ENCODE results near the gene S1PR2.
"Not testable (repeated sequence)": the region's sequence is repeated elsewhere in the genome, so short reads cannot be mapped to it uniquely, and the experiment has no call there.

Gene S1PR2

DNA sequence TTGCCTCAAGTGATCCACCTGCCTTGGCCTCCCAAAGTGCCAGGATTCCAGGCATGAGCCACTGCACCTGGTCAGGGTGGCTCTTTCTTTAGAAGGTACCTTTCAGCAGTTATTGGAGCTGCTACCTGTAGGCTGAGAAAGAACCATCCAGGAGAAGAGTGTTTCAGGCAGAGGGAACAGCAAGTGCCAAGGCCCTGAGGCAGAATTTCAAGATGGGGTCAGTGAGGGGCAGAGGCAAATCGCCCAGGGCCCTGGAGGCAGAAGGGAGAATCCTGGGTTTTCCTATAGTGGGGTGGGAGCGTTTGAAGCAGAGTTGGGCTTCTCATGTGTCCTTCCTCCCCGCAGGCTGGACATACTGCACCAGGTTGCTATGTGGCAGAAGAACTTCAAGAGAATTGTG lies 23.1 kb upstream of the S1PR2 start:
- Histone ChIP-seq H3K4me3 (ENCODE audit: low read depth, low read length) (no peak overlapping the region), H3K27ac (ENCODE audit: low read depth, low read length) (no peak overlapping the region), H2AFZ (ENCODE audit: low read length, unreplicated experiment) (no peak overlapping the region), H3K79me2 (ENCODE audit: control insufficient read depth, insufficient read depth, low read length, unreplicated experiment) (peaks cover 9% of the 10 kb centered on the region), H3K36me3 (ENCODE audit: insufficient read depth, low read length) (no peaks in the 10 kb centered on the region), H3K4me1 (ENCODE audit: control insufficient read depth, insufficient read depth, low read length, unreplicated experiment) (no peaks in the 10 kb centered on the region), H3K27me3 (ENCODE audit: insufficient read depth, low read length) (no peaks in the 10 kb centered on the region)

- Histone ChIP-seq H3K27ac (ENCODE audit: low read depth, low read length) (no peak overlapping the region), H3K4me1 (ENCODE audit: control insufficient read depth, insufficient read depth, low read length, unreplicated experiment) (no peaks in the 10 kb centered on the region), H3K27me3 (ENCODE audit: insufficient read depth, low read length) (no peaks in the 10 kb centered on the region), H3K36me3 (ENCODE audit: insufficient read depth, low read length) (no peaks in the 10 kb centered on the region), H3K79me2 (ENCODE audit: control insufficient read depth, insufficient read depth, low read length, unreplicated experiment) (peaks cover 9% of the 10 kb centered on the region), H3K4me3 (ENCODE audit: low read depth, low read length) (peak overlapping the region; percentile 97), H2AFZ (ENCODE audit: low read length, unreplicated experiment) (peak overlapping the region; percentile 68)
Measured at GRCh38 chr19:10252707-10253106, 21.6 kb upstream of the S1PR2 start.

GRCh38 chr19:10251792-10252694 lies 20.9 kb upstream of the S1PR2 start, which contains the start of gene MRPL4:
Gene MRPL4 (plus strand): TSS chr19:10252214. CDS start chr19:10252254, 40 bp downstream.
- Histone ChIP-seq H3K27ac (ENCODE audit: low read depth, low read length) (peak within 1 kb of the TSS; percentile 48; the same call in 1 of the 2 replicates), H3K36me3 (ENCODE audit: insufficient read depth, low read length) (no peaks in the 10 kb centered on the region), H2AFZ (ENCODE audit: low read length, unreplicated experiment) (peak within 1 kb of the TSS; percentile 94), H3K4me3 (ENCODE audit: low read depth, low read length) (peak within 1 kb of the TSS; percentile 97), H3K4me1 (ENCODE audit: control insufficient read depth, insufficient read depth, low read length, unreplicated experiment) (no peaks in the 10 kb centered on the region), H3K27me3 (ENCODE audit: insufficient read depth, low read length) (no peaks in the 10 kb centered on the region), H3K79me2 (ENCODE audit: control insufficient read depth, insufficient read depth, low read length, unreplicated experiment) (peaks cover 9% of the 10 kb centered on the region)

DNA sequence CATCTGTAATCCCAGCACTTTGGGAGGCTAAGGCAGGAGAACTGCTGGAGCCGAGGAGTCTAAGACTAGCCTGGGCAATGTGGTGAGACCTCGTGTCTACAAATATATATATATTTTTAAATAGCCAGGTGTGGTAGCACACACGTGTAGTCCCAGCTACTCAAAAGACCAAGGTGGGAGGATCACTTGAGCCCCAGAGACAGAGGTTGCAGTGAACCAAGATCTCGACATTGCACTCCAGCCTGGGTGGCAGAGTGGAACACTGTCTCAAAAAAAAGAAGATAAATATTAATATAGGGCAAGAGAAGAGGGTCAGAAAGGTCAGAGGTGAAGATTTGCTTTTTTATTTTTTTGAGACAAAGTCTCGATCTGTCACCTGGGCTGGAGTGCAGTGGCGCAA lies 15.4 kb upstream of the S1PR2 start:
- no peak overlapping the region for H3K4me3 ChIP-seq (ENCODE audit: low read depth, low read length)
- H3K27ac ChIP-seq (ENCODE audit: low read depth, low read length) = no peak overlapping the region
- no peak overlapping the region for H2AFZ ChIP-seq (ENCODE audit: low read length, unreplicated experiment)
- no peaks in the 10 kb centered on the region for H3K36me3 ChIP-seq (ENCODE audit: insufficient read depth, low read length)
- no peaks in the 10 kb centered on the region for H3K27me3 ChIP-seq (ENCODE audit: insufficient read depth, low read length)
- no peaks in the 10 kb centered on the region for H3K4me1 ChIP-seq (ENCODE audit: control insufficient read depth, insufficient read depth, low read length, unreplicated experiment)
- H3K79me2 ChIP-seq (ENCODE audit: control insufficient read depth, insufficient read depth, low read length, unreplicated experiment) = no peaks in the 10 kb centered on the region

- H3K27ac ChIP-seq (ENCODE audit: low read depth, low read length) = no peak overlapping the region
- H3K79me2 ChIP-seq (ENCODE audit: control insufficient read depth, insufficient read depth, low read length, unreplicated experiment) = no peaks in the 10 kb centered on the region
- no peak overlapping the region for H2AFZ ChIP-seq (ENCODE audit: low read length, unreplicated experiment)
- no peaks in the 10 kb centered on the region for H3K27me3 ChIP-seq (ENCODE audit: insufficient read depth, low read length)
- no peak overlapping the region for H3K4me3 ChIP-seq (ENCODE audit: low read depth, low read length)
- H3K4me1 ChIP-seq (ENCODE audit: control insufficient read depth, insufficient read depth, low read length, unreplicated experiment) = no peaks in the 10 kb centered on the region
- H3K36me3 ChIP-seq (ENCODE audit: insufficient read depth, low read length) = no peaks in the 10 kb centered on the region
Measured at GRCh38 chr19:10245189-10245939, 14.2 kb upstream of the S1PR2 start.

- no peaks in the 10 kb centered on the region for H3K36me3 ChIP-seq (ENCODE audit: insufficient read depth, low read length)
- H2AFZ ChIP-seq (ENCODE audit: low read length, unreplicated experiment) = no peak overlapping the region
- H3K4me1 ChIP-seq (ENCODE audit: control insufficient read depth, insufficient read depth, low read length, unreplicated experiment) = no peaks in the 10 kb centered on the region
- no peaks in the 10 kb centered on the region for H3K79me2 ChIP-seq (ENCODE audit: control insufficient read depth, insufficient read depth, low read length, unreplicated experiment)
- no peaks in the 10 kb centered on the region for H3K27me3 ChIP-seq (ENCODE audit: insufficient read depth, low read length)
- no peak overlapping the region for H3K4me3 ChIP-seq (ENCODE audit: low read depth, low read length)
- H3K27ac ChIP-seq (ENCODE audit: low read depth, low read length) = no peak overlapping the region
Measured at GRCh38 chr19:10243606-10244005, 12.5 kb upstream of the S1PR2 start.

- not testable (repeated sequence) for H2AFZ ChIP-seq (ENCODE audit: low read length, unreplicated experiment); H3K27me3 ChIP-seq (ENCODE audit: insufficient read depth, low read length); H3K4me1 ChIP-seq (ENCODE audit: control insufficient read depth, insufficient read depth, low read length, unreplicated experiment); H3K4me3 ChIP-seq (ENCODE audit: low read depth, low read length); H3K79me2 ChIP-seq (ENCODE audit: control insufficient read depth, insufficient read depth, low read length, unreplicated experiment); H3K27ac ChIP-seq (ENCODE audit: low read depth, low read length); H3K36me3 ChIP-seq (ENCODE audit: insufficient read depth, low read length)
Measured at GRCh38 chr19:10241826-10242449, 10.8 kb upstream of the S1PR2 start.

GRCh38 chr19:10238172-10238783 lies 7.1 kb upstream of the S1PR2 start:
- Histone ChIP-seq H3K36me3 (ENCODE audit: insufficient read depth, low read length) (no peaks in the 10 kb centered on the region), H2AFZ (ENCODE audit: low read length, unreplicated experiment) (peak overlapping the region; percentile 32), H3K4me3 (ENCODE audit: low read depth, low read length) (no peak overlapping the region), H3K79me2 (ENCODE audit: control insufficient read depth, insufficient read depth, low read length, unreplicated experiment) (no peaks in the 10 kb centered on the region), H3K27me3 (ENCODE audit: insufficient read depth, low read length) (no peaks in the 10 kb centered on the region), H3K27ac (ENCODE audit: low read depth, low read length) (peak overlapping the region; percentile 71), H3K4me1 (ENCODE audit: control insufficient read depth, insufficient read depth, low read length, unreplicated experiment) (peaks cover 11% of the 10 kb centered on the region)

DNA sequence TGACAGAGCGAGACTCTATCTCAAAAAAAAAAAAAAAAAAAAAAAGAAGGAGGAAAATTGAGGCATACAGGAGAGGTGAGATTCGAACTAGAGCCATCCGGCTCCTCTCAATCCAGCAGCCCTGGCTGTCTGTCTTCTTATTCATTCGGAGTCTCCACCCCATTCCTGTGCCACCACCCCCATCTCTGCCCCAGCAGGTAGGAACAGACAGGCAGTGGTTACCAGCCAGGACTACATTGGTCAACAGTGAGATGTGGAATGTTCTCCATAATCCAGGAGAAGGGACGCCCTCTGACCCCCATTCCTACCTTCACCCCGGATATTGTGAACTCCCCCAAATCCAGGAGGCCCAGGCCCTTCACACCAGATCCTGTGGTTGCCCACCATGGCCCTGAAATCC lies 6.6 kb upstream of the S1PR2 start:
- Histone ChIP-seq H3K4me3 (ENCODE audit: low read depth, low read length) (no peak overlapping the region), H3K36me3 (ENCODE audit: insufficient read depth, low read length) (no peaks in the 10 kb centered on the region), H3K4me1 (ENCODE audit: control insufficient read depth, insufficient read depth, low read length, unreplicated experiment) (peaks cover 11% of the 10 kb centered on the region), H3K27ac (ENCODE audit: low read depth, low read length) (peak overlapping the region; percentile 71), H2AFZ (ENCODE audit: low read length, unreplicated experiment) (peak overlapping the region; percentile 32), H3K79me2 (ENCODE audit: control insufficient read depth, insufficient read depth, low read length, unreplicated experiment) (no peaks in the 10 kb centered on the region), H3K27me3 (ENCODE audit: insufficient read depth, low read length) (no peaks in the 10 kb centered on the region)

GRCh38 chr19:10235409-10235808 lies 4.3 kb upstream of the S1PR2 start:
- H3K27me3 ChIP-seq (ENCODE audit: insufficient read depth, low read length); H3K4me3 ChIP-seq (ENCODE audit: low read depth, low read length); H3K27ac ChIP-seq (ENCODE audit: low read depth, low read length); H3K79me2 ChIP-seq (ENCODE audit: control insufficient read depth, insufficient read depth, low read length, unreplicated experiment); H2AFZ ChIP-seq (ENCODE audit: low read length, unreplicated experiment); H3K36me3 ChIP-seq (ENCODE audit: insufficient read depth, low read length): not testable (repeated sequence)
- H3K4me1 ChIP-seq (ENCODE audit: control insufficient read depth, insufficient read depth, low read length, unreplicated experiment) = peaks cover 11% of the 10 kb centered on the region
